Neuronal stem cell (in vitro differentiated cells): ENCODE results near the gene ARHGAP22.

ENCODE experiments used
- DNase-seq: peaks from one replicate; pipeline ENCODE4 v3.0.0-alpha.2; 2013; ENCODE audit warnings: low spot score
- H2AFZ ChIP-seq: one replicate; pipeline ENCODE4 v1.6.1; 2013; ENCODE audit warnings: mild to moderate bottlenecking, low read length, inconsistent platforms
- H2AK5ac ChIP-seq: 2 replicates; pipeline ENCODE4 v1.6.1; 2013; ENCODE audit warnings: low read depth, mild to moderate bottlenecking, inconsistent platforms, low read length, moderate library complexity, mixed read lengths
- H2BK120ac ChIP-seq: 2 replicates; pipeline ENCODE4 v1.6.1; 2013; ENCODE audit warnings: low read depth, mild to moderate bottlenecking, inconsistent platforms, low read length, moderate library complexity, mixed read lengths
- H2BK12ac ChIP-seq: one replicate; pipeline ENCODE4 v1.6.1; 2013; ENCODE audit warnings: low read length, inconsistent platforms
- H2BK15ac ChIP-seq: 2 replicates; pipeline ENCODE4 v1.6.1; 2013; ENCODE audit warnings: mild to moderate bottlenecking, low read length, inconsistent platforms, mixed read lengths
- H2BK5ac ChIP-seq: one replicate; pipeline ENCODE4 v1.6.1; 2013; ENCODE audit warnings: inconsistent platforms, mild to moderate bottlenecking, low read length, moderate library complexity
- H3K14ac ChIP-seq: one replicate; pipeline ENCODE4 v1.6.1; 2013; ENCODE audit warnings: low read length, inconsistent platforms
- H3K18ac ChIP-seq: 2 replicates; pipeline ENCODE4 v1.6.1; 2013; ENCODE audit warnings: low read length, inconsistent platforms
- H3K23ac ChIP-seq: 2 replicates; pipeline ENCODE4 v1.6.1; 2013; ENCODE audit warnings: low read depth, mild to moderate bottlenecking, mixed read lengths, low read length, inconsistent platforms; ENCODE audit not compliant: poor library complexity
- H3K27ac ChIP-seq: replicated peaks from 3 replicates; pipeline ENCODE4 v1.5.1; 2013; ENCODE audit warnings: low read length, inconsistent platforms
- H3K27me3 ChIP-seq, 3 experiments: 2 replicates each; pipeline ENCODE4 v1.6.1; 2013; ENCODE audit warnings: low read length in 3 of 3, mild to moderate bottlenecking in 2 of 3, inconsistent platforms in 1 of 3, low read depth in 1 of 3, mixed read lengths in 1 of 3, moderate library complexity in 1 of 3; ENCODE audit not compliant: control insufficient read depth in 3 of 3, insufficient read depth in 3 of 3
- H3K36me3 ChIP-seq, 2 donors: replicated peaks in 1 of 2; 2 replicates each; pipeline ENCODE4 v1.6.1; 2013; ENCODE audit warnings: low read length in 2 of 2; ENCODE audit not compliant: control insufficient read depth in 2 of 2, insufficient read depth in 2 of 2
- H3K4ac ChIP-seq: 2 replicates; pipeline ENCODE4 v1.6.1; 2013; ENCODE audit warnings: inconsistent platforms, mild to moderate bottlenecking, low read length, moderate library complexity
- H3K4me1 ChIP-seq, 2 donors: 1 replicate in 1 of 2; 2 replicates in 1 of 2; pipeline ENCODE4 v1.6.1; 2013; ENCODE audit warnings: low read length in 2 of 2, low read depth in 1 of 2; ENCODE audit not compliant: control insufficient read depth in 2 of 2, insufficient read depth in 1 of 2
- H3K4me2 ChIP-seq: one replicate; pipeline ENCODE4 v1.6.1; 2013; ENCODE audit warnings: mild to moderate bottlenecking, low read length, inconsistent platforms; ENCODE audit not compliant: insufficient read depth, poor library complexity, severe bottlenecking
- H3K4me3 ChIP-seq, 2 donors: 2 replicates each; pipeline ENCODE4 v1.5.1; 2013; ENCODE audit warnings: low read length in 2 of 2, mild to moderate bottlenecking in 2 of 2, inconsistent platforms in 1 of 2, moderate library complexity in 1 of 2
- H3K79me1 ChIP-seq: one replicate; pipeline ENCODE4 v1.6.1; 2013; ENCODE audit warnings: low read depth, mild to moderate bottlenecking, inconsistent platforms, low read length, moderate library complexity
- H3K9ac ChIP-seq: one replicate; pipeline ENCODE4 v1.6.1; 2013; ENCODE audit warnings: mild to moderate bottlenecking, low read depth, low read length, inconsistent platforms; ENCODE audit not compliant: poor library complexity
- H3K9me3 ChIP-seq, 2 donors: replicated peaks in 1 of 2; 2 replicates each; pipeline versions ENCODE3 to v1.6.1; 2013; ENCODE audit warnings: low read length in 2 of 2, mild to moderate bottlenecking in 2 of 2, inconsistent platforms in 1 of 2, low read depth in 1 of 2, mixed read lengths in 1 of 2, moderate library complexity in 1 of 2; ENCODE audit not compliant: control insufficient read depth in 2 of 2, insufficient read depth in 1 of 2
- H4K8ac ChIP-seq: one replicate; pipeline ENCODE4 v1.6.1; 2013; ENCODE audit warnings: low read depth, mild to moderate bottlenecking, inconsistent platforms, low read length, moderate library complexity
- H4K91ac ChIP-seq: one replicate; pipeline ENCODE4 v1.6.1; 2013; ENCODE audit warnings: low read length, low read depth, mild to moderate bottlenecking, inconsistent platforms; ENCODE audit not compliant: poor library complexity
- WGBS, 2 donors: extraction: QIAGEN DNeasy Blood & Tissue Kit; methylation state at CpG; one replicate each; pipeline ENCODE4 v1.1.7; 2013; ENCODE audit warnings: missing lambda C conversion rate in 2 of 2, mixed read lengths in 1 of 2; ENCODE audit not compliant: insufficient read length in 2 of 2, insufficient replicate concordance in 1 of 2; ENCODE audit errors: extremely low coverage in 2 of 2; 5-methylcytosine and 5-hydroxymethylcytosine counted together

The ARHGAP22 gene

GRCh38 chr10:48418189-48418788 lies 186.6 kb downstream of the ARHGAP22 start:
- Histone ChIP-seq H3K27ac (no peak overlapping the region), H3K4me3 (no peak overlapping the region), H3K18ac (no peak overlapping the region), H3K79me1 (no peaks in the 10 kb centered on the region), H3K4me2 (no peak overlapping the region), H2BK120ac (no peak overlapping the region), H2AK5ac (no peak overlapping the region), H3K23ac (no peak overlapping the region), H3K9ac (no peak overlapping the region), H2AFZ (no peak overlapping the region), H3K14ac (no peak overlapping the region), H2BK15ac (no peak overlapping the region), H4K91ac (no peak overlapping the region), H3K36me3 (peaks cover 2 to 8% of the 10 kb centered on the region in 2 donors), H2BK12ac (no peak overlapping the region), H2BK5ac (no peak overlapping the region), H3K9me3 (peaks cover 0 to 4% of the 10 kb centered on the region in 2 donors), H3K4me1 (no peaks in the 10 kb centered on the region), H4K8ac (no peak overlapping the region), H3K4ac (no peak overlapping the region), H3K27me3 (no peaks in the 10 kb centered on the region)
- WGBS, 2 donors: no CpG with 5 or more reads among the region's 5 CpGs
- no peak for DNase-seq

- Histone ChIP-seq H3K9ac (no peak overlapping the region), H3K27ac (no peak overlapping the region)
Measured at GRCh38 chr10:48417374-48417773, 187.5 kb downstream of the ARHGAP22 start.

GRCh38 chr10:48416584-48417232 lies 188.2 kb downstream of the ARHGAP22 start:
- H2BK5ac ChIP-seq: no peak overlapping the region
- peaks cover 2 to 21% of the 10 kb centered on the region in 2 donors for H3K36me3 ChIP-seq
- H3K27me3 ChIP-seq: no peaks in the 10 kb centered on the region
- H3K23ac ChIP-seq: no peak overlapping the region
- H3K14ac ChIP-seq: no peak overlapping the region
- H2AFZ ChIP-seq: no peak overlapping the region
- no peak for DNase-seq
- H2BK120ac ChIP-seq: no peak overlapping the region
- no peak overlapping the region for H3K4me2 ChIP-seq
- no peaks in the 10 kb centered on the region for H3K79me1 ChIP-seq
- H3K4me1 ChIP-seq: no peaks in the 10 kb centered on the region
- peaks cover 0 to 17% of the 10 kb centered on the region in 2 donors for H3K9me3 ChIP-seq
- no CpG with 5 or more reads among the region's 2 CpGs for WGBS, 2 donors
- H2BK15ac ChIP-seq: no peak overlapping the region
- H3K9ac ChIP-seq: no peak overlapping the region
- H2AK5ac ChIP-seq: no peak overlapping the region
- no peak overlapping the region for H3K4me3 ChIP-seq
- no peak overlapping the region for H4K91ac ChIP-seq
- no peak overlapping the region for H3K27ac ChIP-seq
- no peak overlapping the region for H4K8ac ChIP-seq
- H2BK12ac ChIP-seq: no peak overlapping the region
- no peak overlapping the region for H3K4ac ChIP-seq
- H3K18ac ChIP-seq: no peak overlapping the region

More at GRCh38 chr10:48417374-48417773, 187.5 kb downstream of the ARHGAP22 start:
- Histone ChIP-seq H2AFZ (no peak overlapping the region), H2BK120ac (no peak overlapping the region), H3K4me1 (no peaks in the 10 kb centered on the region), H3K14ac (no peak overlapping the region), H3K9me3 (peaks cover 0 to 13% of the 10 kb centered on the region in 2 donors), H2BK12ac (no peak overlapping the region), H3K27me3 (no peaks in the 10 kb centered on the region), H2BK15ac (no peak overlapping the region), H4K8ac (no peak overlapping the region), H3K18ac (no peak overlapping the region), H4K91ac (no peak overlapping the region), H3K4me3 (no peak overlapping the region), H3K4me2 (no peak overlapping the region), H2BK5ac (no peak overlapping the region), H3K23ac (no peak overlapping the region), H3K36me3 (peaks cover 2 to 17% of the 10 kb centered on the region in 2 donors), H2AK5ac (no peak overlapping the region), H3K79me1 (no peaks in the 10 kb centered on the region), H3K4ac (no peak overlapping the region)
- no peak for DNase-seq
- WGBS, 2 donors: no CpG with 5 or more reads among the region's 1 CpG

DNA sequence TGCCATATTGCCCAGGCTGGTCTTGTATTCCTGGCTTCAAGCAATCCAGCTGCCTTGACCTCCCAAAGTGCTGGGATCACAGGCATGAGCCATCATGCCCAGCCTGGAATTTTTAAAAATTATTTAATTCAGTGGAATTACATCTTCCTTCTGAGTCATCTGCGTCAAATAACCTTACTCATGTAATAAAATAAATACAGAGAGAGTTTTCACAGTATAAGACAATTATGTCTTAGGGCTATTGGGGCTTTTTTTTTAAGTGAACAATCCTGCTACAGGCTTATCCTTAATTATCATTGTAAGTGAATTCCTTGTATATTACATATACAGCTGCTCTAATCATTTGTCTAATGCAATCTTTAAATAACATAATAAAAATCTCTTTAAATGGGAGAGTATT lies 190.1 kb downstream of the ARHGAP22 start:
- Histone ChIP-seq H3K9me3 (peaks cover 0 to 17% of the 10 kb centered on the region in 2 donors), H3K4me3 (no peak overlapping the region), H3K79me1 (no peaks in the 10 kb centered on the region), H2BK120ac (no peak overlapping the region), H2AFZ (no peak overlapping the region), H2BK5ac (no peak overlapping the region), H3K18ac (no peak overlapping the region), H2BK12ac (no peak overlapping the region), H2BK15ac (no peak overlapping the region), H3K4me1 (no peaks in the 10 kb centered on the region), H2AK5ac (no peak overlapping the region), H4K8ac (no peak overlapping the region), H3K4ac (no peak overlapping the region), H3K23ac (no peak overlapping the region), H4K91ac (no peak overlapping the region), H3K14ac (no peak overlapping the region), H3K27me3 (no peaks in the 10 kb centered on the region), H3K9ac (no peak overlapping the region), H3K4me2 (no peak overlapping the region), H3K27ac (no peak overlapping the region), H3K36me3 (peaks cover 4 to 36% of the 10 kb centered on the region in 2 donors)
- DNase-seq: no peak
- WGBS, 2 donors: no CpG with 5 or more reads among the region's 1 CpG
